ENCODE results near the gene TBCD.

DNA sequence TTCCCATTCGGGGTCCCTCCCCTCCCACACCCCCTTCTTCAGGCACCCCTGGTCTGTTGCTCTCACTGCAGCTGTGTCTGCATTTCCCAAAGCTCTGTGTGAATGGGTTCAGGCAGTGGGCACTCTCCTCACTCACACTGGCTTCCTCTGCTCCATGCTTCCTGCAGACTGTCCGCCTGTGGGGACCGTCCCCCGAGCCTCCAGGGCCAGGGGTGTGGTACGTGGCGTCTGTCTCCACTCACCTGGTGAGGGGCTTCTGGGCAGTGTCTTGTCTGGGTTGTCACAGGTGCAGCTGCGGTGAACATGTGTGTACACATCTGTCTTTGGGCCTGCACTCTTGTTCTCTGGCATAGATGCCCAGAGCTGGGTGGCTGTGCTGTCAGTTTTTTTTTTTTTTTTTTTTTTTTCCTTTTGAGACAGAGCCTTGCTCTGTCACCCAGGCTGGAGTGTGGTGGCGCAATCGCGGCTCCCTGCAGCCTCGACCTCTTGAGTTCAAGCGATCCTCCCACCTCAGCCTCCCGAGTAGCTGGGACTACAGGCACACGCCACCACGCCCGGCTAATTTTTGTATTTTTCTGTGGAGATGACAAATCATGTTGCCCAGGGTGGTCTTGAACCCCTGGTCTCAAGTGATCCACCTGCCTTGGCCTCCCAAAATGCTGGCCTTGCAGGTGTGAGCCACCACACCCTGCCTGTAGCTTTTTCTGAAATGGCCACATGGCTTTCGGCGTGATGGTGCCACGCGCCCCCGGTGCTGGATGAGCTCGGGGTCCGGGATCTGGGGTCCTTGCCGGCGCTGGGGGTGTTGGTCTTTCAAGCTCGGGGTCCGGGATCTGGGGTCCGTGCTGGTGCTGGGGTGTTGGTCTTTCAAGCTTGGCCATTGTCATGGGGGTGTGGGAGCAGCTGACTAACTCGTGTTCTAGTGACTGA, 144.5 kb downstream of the TBCD start:
- no peak for TF ChIP-seq EZH2phosphoT487 (IDR thresholded peaks at IDR 0.05; ENCODE audit: insufficient read depth, low read depth)
- no peak for TF ChIP-seq EZH2 (IDR thresholded peaks at IDR 0.05; ENCODE audit: insufficient read depth, poor library complexity, severe bottlenecking)
